ENCODE results near the gene BIRC3. TPM values are rescaled to one million over a fixed set of nuclear protein-coding genes. Genes with fewer than 3 reads are reported as not detected.
A peak's percentile ranks its signal among the peaks of the same experiment; 100 is the strongest.

BIRC3 gene
- 0.64 and 8.2 TPM in 2 replicates for total RNA-seq

DNA sequence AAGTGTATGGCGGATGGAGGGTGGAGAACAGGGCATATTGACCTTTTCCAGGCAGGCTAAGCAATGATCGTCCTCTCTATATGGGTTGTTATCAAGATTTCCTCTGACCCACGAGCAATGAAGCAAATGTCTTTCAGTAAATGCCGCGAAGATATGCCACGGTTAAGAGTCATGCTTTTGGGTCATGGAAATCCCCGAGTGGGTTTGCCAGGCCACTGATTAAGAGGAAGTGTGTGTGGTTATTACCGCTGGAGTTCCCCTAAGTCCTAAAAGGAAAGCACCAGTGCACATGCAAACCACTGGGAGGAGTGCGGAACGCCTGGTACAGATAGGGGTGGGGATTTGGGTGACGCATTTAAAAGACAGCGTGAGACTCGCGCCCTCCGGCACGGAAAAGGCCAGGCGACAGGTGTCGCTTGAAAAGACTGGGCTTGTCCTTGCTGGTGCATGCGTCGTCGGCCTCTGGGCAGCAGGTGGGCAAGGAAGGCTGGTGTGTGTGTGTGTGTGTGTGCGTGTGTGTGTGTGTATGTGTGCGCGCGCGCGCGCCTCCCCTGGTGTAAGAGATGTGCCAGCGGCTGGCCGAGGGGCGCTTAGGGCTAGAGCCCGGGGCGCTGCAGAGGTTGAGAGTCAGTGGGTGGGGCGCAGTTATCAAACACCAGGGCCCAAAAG lies at the start of gene BIRC3:
Gene BIRC3, plus strand, starts transcription at position 386 of the 669 bp plus-strand sequence. CDS start 7,026 bp downstream, outside the sequence.
- peak; percentile 91 for DNase-seq (ENCODE audit: low read depth)
- TF ChIP-seq CTCF (IDR thresholded peaks at IDR 0.05; ENCODE audit: insufficient read depth, low read depth, low read length), result peak; percentile 43
- peak within 1 kb of the TSS; percentile 69 for H3K4me3 ChIP-seq (ENCODE audit: low read depth, low read length)

DNA sequence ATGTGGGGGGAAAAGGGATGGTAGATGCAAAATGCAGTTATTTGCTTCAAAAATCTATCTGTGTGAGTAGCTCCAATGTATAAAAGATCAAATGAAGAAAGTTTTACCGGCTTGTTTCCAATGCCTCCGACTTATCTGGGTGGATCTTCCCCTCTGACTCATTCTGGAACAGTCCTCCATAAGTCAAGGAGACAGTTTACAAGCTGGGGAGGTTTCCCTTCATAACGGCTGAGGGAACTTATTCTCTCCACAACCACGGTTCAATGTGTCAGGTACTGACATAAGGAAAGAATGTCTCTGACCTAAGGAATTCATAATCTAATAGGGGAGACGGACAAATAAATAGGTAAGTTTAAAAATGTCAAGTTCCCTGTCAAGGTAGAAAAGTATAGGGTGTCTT lies 49.7 kb upstream of the BIRC3 start:
- TF ChIP-seq CTCF (IDR thresholded peaks at IDR 0.05; ENCODE audit: insufficient read depth, low read depth, low read length), result no peak
- H3K4me3 ChIP-seq (ENCODE audit: low read depth, low read length), result peak overlapping the region; percentile 65
- DNase-seq (ENCODE audit: low read depth), result peak; percentile 86

DNA sequence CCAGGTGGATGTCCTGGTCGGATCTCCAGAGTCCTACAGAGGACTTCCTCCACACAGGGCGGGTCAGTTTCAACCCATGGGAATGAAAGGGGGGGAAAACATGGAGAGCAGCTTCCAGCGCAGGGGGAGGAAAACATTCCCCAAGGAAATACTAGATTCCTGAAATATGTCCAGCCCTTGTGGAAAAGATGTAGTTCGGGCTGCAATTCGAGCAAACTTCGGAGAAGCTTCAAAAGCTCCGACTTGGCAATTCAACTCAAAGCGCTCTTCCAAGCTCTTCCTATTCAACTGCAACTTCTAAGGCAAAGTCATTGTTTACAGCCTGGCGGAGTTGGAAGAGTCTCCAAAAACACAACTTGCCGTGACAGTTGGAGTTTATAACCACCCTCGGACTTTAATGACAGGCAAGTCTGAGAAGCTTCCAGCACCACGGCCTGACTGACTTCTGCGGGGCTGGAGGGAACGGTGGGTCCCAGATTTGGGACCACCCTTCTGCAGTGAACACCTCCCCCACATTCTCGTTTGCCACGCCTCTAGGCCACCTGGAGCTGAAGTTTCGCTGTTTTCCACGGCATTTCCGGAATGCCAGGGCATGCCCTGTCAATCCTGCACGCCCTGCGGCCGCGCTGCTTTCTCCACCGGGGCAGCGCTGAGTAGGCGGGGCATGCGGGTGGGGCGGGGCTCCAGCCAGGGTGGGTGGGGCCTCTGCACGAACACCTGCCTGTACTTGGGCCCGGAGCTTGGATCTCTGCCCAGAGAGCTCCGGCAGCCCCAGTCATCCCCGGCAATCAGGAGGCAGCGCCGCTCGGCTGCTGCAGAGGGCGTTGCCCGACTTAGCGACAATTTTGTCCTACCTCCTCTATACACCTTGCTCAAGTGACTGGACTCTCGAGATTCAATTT lies 49.0 kb upstream of the BIRC3 start:
- peak overlapping the region; percentile 65 for H3K4me3 ChIP-seq (ENCODE audit: low read depth, low read length)
- DNase-seq (ENCODE audit: low read depth), result peak; percentile 75
- peak; percentile 55 for TF ChIP-seq CTCF (IDR thresholded peaks at IDR 0.05; ENCODE audit: insufficient read depth, low read depth, low read length)

DNA sequence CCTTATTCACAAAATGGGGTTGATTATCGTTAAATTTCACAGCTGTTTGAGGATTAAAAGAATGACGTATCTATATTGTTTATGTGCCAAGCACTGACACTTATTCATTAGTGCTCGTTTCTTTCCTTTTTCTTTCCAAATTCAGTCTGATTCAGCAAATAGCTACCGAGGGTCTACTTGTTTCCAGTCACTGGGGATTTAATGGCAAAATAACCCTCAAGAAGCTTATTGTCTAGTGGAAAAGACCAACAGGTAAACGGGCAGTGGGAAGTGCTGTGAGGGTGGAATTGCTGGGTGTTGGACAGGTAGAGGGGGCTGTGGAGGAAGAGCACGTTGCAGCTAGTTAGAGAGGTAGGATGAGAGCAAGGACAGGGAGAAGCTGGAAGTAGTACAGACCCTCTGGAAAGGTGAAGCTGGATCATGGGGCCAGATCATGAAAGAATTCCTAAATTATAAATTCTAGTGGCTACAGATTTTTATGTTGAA lies 48.3 kb upstream of the BIRC3 start:
- no peak for DNase-seq (ENCODE audit: low read depth)
- peak overlapping the region; percentile 65 for H3K4me3 ChIP-seq (ENCODE audit: low read depth, low read length)
- TF ChIP-seq CTCF (IDR thresholded peaks at IDR 0.05; ENCODE audit: insufficient read depth, low read depth, low read length), result no peak

- TF ChIP-seq CTCF (IDR thresholded peaks at IDR 0.05; ENCODE audit: insufficient read depth, low read depth, low read length), result no peak
- no peak for DNase-seq (ENCODE audit: low read depth)
- no peak overlapping the region for H3K4me3 ChIP-seq (ENCODE audit: low read depth, low read length)
Measured at GRCh38 chr11:102269927-102270326, 47.4 kb upstream of the BIRC3 start.

- DNase-seq (ENCODE audit: low read depth), result no peak
- TF ChIP-seq CTCF (IDR thresholded peaks at IDR 0.05; ENCODE audit: insufficient read depth, low read depth, low read length), result no peak
- H3K4me3 ChIP-seq (ENCODE audit: low read depth, low read length), result no peak overlapping the region
Measured at GRCh38 chr11:102272047-102272824, 45.0 kb upstream of the BIRC3 start.
